ENCODE results near the gene STAT5A.

DNA sequence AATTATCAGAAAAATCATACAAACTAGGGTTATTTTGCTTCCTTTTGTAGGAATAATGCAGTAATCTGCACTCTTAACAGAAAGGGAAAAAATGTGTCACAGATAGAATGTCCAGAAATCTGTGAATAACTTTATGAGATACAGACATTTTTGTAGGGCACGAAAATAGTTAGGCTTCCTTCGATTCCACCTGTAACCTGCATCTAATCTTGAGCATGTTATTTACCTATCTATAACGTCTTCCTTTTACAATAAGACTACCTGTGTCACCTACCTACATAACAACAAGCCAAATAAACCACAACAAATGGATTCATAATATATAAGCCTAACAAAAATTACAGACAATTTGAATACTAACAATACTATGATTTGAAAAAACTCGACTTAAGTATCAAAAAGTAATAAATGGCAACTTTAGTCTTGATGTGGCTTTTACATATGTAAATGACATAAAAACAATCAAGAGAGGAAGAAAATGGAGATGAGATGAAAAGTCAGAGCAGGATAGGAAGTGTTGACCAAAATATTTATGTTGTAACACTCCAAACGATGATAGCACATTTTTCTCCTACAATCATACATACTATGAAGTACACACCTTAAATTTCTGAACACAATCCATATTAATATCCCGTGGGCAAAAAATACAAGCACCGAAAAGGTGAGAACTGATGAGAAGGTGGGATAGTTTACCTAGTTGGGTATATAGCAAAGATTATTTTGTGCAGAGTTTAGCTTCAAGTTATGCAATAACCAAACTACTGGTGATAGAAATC lies 14.6 kb upstream of the STAT5A start:
- TF ChIP-seq, protein P1, sequence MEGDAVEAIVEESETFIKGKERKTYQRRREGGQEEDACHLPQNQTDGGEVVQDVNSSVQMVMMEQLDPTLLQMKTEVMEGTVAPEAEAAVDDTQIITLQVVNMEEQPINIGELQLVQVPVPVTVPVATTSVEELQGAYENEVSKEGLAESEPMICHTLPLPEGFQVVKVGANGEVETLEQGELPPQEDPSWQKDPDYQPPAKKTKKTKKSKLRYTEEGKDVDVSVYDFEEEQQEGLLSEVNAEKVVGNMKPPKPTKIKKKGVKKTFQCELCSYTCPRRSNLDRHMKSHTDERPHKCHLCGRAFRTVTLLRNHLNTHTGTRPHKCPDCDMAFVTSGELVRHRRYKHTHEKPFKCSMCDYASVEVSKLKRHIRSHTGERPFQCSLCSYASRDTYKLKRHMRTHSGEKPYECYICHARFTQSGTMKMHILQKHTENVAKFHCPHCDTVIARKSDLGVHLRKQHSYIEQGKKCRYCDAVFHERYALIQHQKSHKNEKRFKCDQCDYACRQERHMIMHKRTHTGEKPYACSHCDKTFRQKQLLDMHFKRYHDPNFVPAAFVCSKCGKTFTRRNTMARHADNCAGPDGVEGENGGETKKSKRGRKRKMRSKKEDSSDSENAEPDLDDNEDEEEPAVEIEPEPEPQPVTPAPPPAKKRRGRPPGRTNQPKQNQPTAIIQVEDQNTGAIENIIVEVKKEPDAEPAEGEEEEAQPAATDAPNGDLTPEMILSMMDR (IDR thresholded peaks at IDR 0.05) = no peak
- TF ChIP-seq POLR2A (IDR thresholded peaks at IDR 0.05) = no peak
